GM18861 (cell line): ENCODE measurements around the gene CHST6.
"Not testable (repeated sequence)": the region's sequence is repeated elsewhere in the genome, so short reads cannot be mapped to it uniquely, and the experiment has no call there.

Experiments used
- ATAC-seq: cut with Tn5 transposase; IDR thresholded peaks from one replicate; pipeline ENCODE4 v1.9.1; 2021; ENCODE audit not compliant: unreplicated experiment

The CHST6 gene

GRCh38 chr16:75452464-75453190 is 42.6 kb downstream of the CHST6 start:
- ATAC-seq, result no peak

GRCh38 chr16:75446416-75446815 is 48.8 kb downstream of the CHST6 start:
- ATAC-seq, result no peak

- no peak for ATAC-seq
Measured at GRCh38 chr16:75445298-75445697, 49.9 kb downstream of the CHST6 start.

- no peak for ATAC-seq
Measured at GRCh38 chr16:75443298-75443697, 51.9 kb downstream of the CHST6 start.

GRCh38 chr16:75433732-75434413 is 61.4 kb downstream of the CHST6 start:
- peak; percentile 68 for ATAC-seq

GRCh38 chr16:75432828-75433731 is 62.2 kb downstream of the CHST6 start, which contains the start of gene CFDP1:
Gene CFDP1 (minus strand): TSS chr16:75433503. CDS start chr16:75433352, 151 bp downstream.
- ATAC-seq, result peak; percentile 89

- ATAC-seq, result no peak
Measured at GRCh38 chr16:75429621-75430403, 65.4 kb downstream of the CHST6 start.

GRCh38 chr16:75426524-75426923 is 68.7 kb downstream of the CHST6 start:
- ATAC-seq, result not testable (repeated sequence)

- ATAC-seq, result not testable (repeated sequence)
Measured at GRCh38 chr16:75424105-75424762, 71.0 kb downstream of the CHST6 start.

- no peak for ATAC-seq
Measured at GRCh38 chr16:75423723-75424104, 71.5 kb downstream of the CHST6 start.
